Effector CD8-positive, alpha-beta T cell (primary cell): ENCODE data around the gene ACSF2.
"Not testable (repeated sequence)": the region's sequence is repeated elsewhere in the genome, so short reads cannot be mapped to it uniquely, and the experiment has no call there.

Experiments
- DNase-seq: peaks from one replicate; lab custom pipeline; 2025; lab: John Stamatoyannopoulos, UW

ACSF2 gene

DNA sequence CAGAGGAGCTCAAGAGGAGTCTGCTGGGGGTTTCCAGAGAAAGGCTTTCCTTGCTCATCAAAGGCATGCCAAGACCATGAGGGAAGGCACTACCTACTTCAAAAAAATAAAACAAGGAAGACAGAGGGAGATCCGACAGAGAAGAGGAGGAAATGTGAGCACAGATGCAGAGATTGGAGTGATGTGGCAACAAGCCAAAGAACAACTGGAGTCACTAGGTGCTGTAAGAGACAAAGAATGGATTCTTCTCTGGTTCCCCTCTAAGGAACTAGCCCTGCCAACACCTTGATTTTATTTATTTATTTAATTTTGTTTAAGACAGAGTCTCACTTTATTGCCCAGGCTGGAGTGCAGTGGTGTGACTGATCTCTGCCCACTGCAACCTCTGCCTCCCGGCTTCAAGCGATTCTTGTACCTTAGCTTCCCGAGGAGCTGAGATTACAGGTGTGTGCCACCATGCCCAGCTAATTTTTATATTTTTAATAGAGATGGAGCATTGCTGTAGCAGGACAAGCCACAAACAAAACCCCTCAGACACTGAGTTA is 13.8 kb upstream of the ACSF2 start:
- DNase-seq = no peak

- no peak for DNase-seq
Measured at GRCh38 chr17:50414808-50415207, 11.2 kb upstream of the ACSF2 start.

DNA sequence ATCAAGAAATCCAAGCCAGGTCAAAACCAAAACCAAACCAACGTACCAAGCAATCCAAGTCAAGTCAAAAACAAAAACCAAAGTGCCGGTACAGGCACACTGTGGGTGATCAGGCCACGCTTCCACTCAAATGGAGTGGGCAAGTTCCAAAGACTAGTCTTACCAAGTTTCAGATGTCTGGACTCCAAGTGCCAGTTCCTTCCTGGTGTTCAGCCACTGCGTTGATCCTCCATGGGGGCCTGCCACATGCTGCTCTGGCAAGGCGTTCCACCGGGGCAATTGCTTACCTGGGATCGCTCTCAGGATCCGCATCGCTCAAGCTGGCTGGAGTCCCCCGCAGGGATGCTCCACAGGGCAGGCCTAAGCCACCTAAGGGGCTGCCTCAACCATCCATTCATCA is 6.4 kb upstream of the ACSF2 start:
- DNase-seq = not testable (repeated sequence)

DNA sequence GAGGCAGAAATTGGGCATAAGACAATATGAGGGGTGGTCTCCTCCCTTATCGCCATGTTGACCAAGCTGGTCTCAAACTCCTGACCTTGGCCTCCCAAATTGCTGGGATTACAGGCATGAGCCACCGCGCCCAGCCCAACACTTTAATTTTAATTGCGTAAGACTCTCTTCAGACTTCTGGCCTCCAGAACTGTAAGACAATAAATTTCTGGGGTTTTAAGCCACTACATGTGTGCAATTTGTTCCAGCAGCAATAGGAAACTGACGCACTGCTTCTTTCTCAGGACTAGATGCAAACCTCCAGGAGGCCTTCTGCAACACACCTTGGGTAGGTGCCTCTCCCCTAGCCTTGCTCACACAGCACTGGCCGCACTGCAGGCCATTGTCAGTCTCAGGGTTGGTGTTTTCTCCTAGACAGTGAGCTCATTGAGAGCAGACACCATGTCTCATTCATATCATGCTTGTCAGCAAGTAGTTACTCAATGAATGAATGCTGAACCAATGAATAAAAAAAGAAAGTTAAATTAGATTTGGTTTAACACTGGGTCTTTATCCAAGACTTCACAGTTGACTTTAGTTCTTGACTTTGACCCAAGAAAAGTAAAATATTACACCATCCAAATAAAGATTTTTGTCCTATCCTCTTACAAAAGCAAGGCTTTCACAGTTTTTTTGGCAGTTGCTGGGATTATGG is 5.5 kb upstream of the ACSF2 start:
- no peak for DNase-seq

DNA sequence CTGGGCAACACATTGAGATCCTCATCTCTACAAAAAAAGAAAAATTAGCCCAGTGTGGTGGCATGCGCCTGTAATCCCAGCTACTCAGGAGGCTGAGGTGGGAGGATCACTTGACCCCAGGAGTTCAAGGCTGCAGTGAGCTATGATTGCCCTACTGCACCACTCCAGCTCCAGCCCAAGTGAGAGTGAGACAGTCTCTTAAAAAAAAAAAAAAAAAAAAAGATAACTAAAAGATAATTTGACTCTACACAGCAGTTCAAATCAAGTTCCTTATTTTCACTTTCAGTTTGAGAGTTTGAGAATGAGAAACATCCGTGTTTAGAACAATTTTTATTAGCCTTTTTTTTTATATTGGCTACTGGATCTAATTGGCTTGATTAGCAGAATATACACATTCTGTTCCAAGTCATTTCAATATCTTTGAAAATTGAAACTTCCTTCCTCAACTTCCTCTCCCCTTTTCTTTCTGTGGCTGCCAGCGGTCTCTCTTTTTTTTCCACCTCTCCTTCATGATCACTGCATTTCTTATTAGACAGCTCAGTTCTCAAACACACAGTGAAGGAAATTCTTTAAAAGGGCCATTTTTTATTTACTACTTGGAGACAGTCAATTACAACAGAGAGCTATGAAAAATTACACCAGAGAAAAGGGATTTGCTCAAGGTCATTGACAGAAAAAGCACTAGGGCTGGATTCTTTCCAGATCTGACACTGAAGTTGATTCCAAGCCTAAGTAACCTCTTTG is 4.5 kb upstream of the ACSF2 start:
- DNase-seq = no peak

GRCh38 chr17:50422738-50423137 is 3.3 kb upstream of the ACSF2 start:
- DNase-seq = no peak

GRCh38 chr17:50423553-50424159 is 2.4 kb upstream of the ACSF2 start:
- no peak for DNase-seq

GRCh38 chr17:50424246-50424995 is 1.6 kb upstream of the ACSF2 start:
- no peak for DNase-seq

- no peak for DNase-seq
Measured at GRCh38 chr17:50424996-50425681, 879 bp upstream of the ACSF2 start.

DNA sequence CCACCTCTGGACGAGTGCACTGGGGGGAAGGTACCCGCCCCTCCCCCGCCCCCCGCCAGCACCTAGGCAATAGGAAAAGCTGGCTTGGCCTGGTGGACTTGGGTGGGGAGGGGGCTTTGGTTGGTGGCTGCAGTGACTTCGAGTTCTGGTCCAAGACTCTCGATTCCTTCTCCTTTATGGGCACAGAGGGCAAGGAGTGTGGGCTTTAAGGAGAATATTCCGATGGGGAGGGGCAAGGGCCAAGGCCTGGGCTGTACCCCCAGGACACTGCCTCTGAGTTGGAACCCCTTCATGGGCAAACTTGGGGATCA is 409 bp downstream of the ACSF2 start:
- no peak for DNase-seq

DNA sequence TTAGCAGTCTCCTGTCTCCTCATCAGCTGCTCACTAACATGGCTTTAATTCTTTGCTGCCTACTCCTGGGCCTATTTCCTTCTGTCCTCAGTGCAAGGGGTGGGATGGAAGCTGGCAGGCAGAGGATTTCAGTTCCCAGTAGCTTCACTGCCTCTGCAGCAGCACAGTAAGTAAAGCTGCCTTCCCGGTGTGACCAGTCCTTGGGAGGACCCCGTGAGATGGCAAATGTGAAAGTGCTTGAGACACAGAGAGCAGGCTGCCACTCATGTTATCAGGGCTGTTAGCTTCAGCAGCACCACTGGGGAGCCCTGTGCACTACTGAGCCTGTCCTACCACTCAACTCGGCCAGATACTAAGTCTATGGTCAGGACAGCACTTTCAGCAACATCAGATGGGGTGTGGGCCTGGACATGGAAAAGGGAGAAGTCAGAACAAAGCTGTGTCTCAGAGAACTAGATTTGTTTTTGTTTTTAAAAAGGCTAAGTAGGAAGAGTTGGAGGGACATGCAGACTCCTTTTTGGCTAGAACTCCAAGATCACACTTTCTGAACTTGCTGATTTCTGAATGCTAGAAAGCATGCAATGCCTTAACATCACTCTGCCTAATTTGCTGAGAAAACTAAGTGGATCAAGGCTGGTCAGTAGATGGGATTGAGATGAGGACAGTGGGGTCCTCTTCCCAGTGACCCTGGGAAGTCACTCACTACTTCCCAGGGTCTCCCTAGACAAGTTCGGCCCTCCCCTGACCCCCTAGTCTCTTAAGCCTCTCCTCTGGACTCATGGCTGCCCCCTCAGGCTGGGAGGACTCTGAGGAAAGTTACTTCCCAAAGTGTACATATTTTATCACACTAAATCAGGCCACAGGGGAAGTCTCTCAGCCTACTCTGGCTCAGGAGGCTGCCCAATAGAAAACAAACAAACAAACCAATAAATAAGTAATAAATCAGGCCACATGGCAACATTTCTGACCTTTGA is 1.1 kb downstream of the ACSF2 start:
- no peak for DNase-seq

GRCh38 chr17:50428126-50428525 is 2.1 kb downstream of the ACSF2 start:
- not testable (repeated sequence) for DNase-seq

GRCh38 chr17:50428831-50429424 is 2.9 kb downstream of the ACSF2 start:
- DNase-seq = no peak

DNA sequence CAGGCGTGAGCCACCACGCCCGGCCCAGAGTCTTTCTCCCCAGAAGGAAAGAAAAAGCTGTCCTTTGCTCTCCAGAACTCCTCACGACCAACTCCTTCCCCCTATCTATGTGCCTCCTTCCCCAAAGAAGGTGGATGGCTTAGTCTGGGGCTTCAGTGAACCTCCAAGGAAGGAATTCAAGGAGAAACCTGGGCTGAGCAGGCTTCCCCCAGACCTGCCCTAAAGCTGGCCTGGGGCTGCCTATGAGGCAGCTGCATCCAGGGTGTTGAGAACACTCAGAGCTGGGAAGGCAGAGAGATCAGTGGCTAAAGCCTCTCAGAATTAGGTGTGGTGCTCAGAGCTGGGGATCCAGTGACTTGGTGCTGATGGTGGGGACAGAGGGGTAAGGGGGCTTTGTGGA is 3.8 kb downstream of the ACSF2 start:
- DNase-seq = no peak

DNA sequence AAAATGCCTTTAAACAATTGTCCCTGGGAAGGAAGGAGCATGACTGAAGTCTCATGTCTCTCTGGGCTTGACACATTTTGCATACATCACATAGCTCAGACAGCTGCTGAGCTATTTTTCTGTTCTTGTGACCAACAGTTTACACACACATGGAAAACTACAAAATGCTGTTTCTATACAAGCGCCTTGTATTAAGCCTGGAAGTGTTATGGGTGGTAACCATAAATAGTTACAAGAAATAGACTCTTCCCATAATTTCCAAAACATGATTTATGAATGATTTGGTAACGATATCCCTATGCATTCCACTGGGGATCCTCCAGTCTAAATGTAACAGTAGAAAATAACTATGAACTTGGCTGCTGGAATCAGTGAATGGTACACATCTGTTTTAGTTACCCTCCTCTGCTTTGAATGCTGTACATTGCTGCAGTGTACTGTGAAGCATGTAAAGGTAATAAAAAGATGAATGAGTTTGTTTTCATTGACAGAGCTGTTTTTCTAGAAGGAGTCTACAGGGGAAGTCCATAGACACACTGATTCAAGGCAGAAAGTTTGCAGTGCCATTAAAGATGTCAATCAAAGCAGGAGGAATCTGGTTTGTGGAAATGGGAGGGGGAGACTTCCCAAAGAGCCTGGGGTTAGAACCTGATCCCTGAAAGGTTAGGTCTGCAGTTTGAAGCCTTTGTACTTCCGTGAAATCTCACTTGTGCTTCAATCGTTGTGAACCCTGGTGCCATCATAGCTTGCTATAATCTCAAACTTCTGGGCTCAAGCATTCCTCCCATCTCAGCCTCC is 5.0 kb downstream of the ACSF2 start:
- DNase-seq = no peak

GRCh38 chr17:50432125-50432762 is 6.2 kb downstream of the ACSF2 start:
- DNase-seq = no peak

GRCh38 chr17:50437409-50437808 is 11.4 kb downstream of the ACSF2 start:
- DNase-seq = no peak

- DNase-seq = no peak
Measured at GRCh38 chr17:50439008-50439407, 13.0 kb downstream of the ACSF2 start.
